NCI-H2227 (cell line): ENCODE data around the gene AGBL5.
A peak's percentile ranks its signal among the peaks of the same experiment; 100 is the strongest.

Experiments used
- DNase-seq: peaks from one replicate; lab custom pipeline; 2025; ENCODE audit not compliant: unreplicated experiment; lab: John Stamatoyannopoulos, UW

Gene AGBL5

GRCh38 chr2:27021253-27022049 is 30.0 kb upstream of the AGBL5 start:
- no peak for DNase-seq

GRCh38 chr2:27023740-27024139 is 27.7 kb upstream of the AGBL5 start:
- DNase-seq, result no peak

- no peak for DNase-seq
These were observed 27.3 kb upstream of the AGBL5 start for GRCh38 chr2:27024188-27024587.

- DNase-seq, result peak; percentile 13
These were observed 26.7 kb upstream of the AGBL5 start for GRCh38 chr2:27024812-27025211.

GRCh38 chr2:27025281-27025800 is 26.1 kb upstream of the AGBL5 start:
- no peak for DNase-seq

- no peak for DNase-seq
These were observed 25.3 kb upstream of the AGBL5 start for GRCh38 chr2:27025861-27026851.

- DNase-seq, result no peak
These were observed 24.2 kb upstream of the AGBL5 start for GRCh38 chr2:27027211-27027651.

GRCh38 chr2:27029051-27029450 is 22.4 kb upstream of the AGBL5 start:
- no peak for DNase-seq

- DNase-seq, result peak; percentile 91
These were observed 18.8 kb upstream of the AGBL5 start, which contains the start of gene TMEM214 for GRCh38 chr2:27032495-27033252. TSS of gene TMEM214 (plus strand) at chr2:27032965. CDS start at chr2:27033016, 51 bp downstream.

- DNase-seq, result no peak
These were observed 18.1 kb upstream of the AGBL5 start for GRCh38 chr2:27033253-27033852.

- DNase-seq, result no peak
These were observed 13.5 kb upstream of the AGBL5 start for GRCh38 chr2:27038012-27038411.

GRCh38 chr2:27038631-27039339 is 12.7 kb upstream of the AGBL5 start:
- DNase-seq, result no peak

- no peak for DNase-seq
These were observed 12.0 kb upstream of the AGBL5 start for GRCh38 chr2:27039426-27039825.

- no peak for DNase-seq
These were observed 11.6 kb upstream of the AGBL5 start for GRCh38 chr2:27039871-27040270.

GRCh38 chr2:27040282-27040681 is 11.2 kb upstream of the AGBL5 start:
- DNase-seq, result no peak

- DNase-seq, result peak; percentile 39
These were observed 9.7 kb upstream of the AGBL5 start for GRCh38 chr2:27041752-27042151.

GRCh38 chr2:27042159-27042661 is 9.3 kb upstream of the AGBL5 start:
- peak; percentile 67 for DNase-seq

GRCh38 chr2:27042985-27043634 is 8.4 kb upstream of the AGBL5 start:
- DNase-seq, result no peak
